Astrocyte (in vitro differentiated cells and primary cell): ENCODE data around the gene LSM7. TPM values are rescaled to one million over a fixed set of nuclear protein-coding genes. Genes with fewer than 3 reads are reported as not detected.

Source experiments
- DNase-seq: peaks from one replicate; pipeline ENCODE4 v3.0.0-alpha.2; 2010; ENCODE audit warnings: low read depth
- FAIRE-seq: peaks from 2 replicates; lab custom pipeline; 2011; peaks lifted over from hg19 to GRCh38; lab: Jason Lieb, UNC
- H2AFZ ChIP-seq: 2 replicates; pipeline ENCODE4 v1.6.0; 2012; ENCODE audit warnings: low read depth, low read length, inconsistent platforms
- H3K27ac ChIP-seq: 2 replicates; pipeline ENCODE4 v1.5.1; 2011; ENCODE audit warnings: low read depth, low read length, inconsistent platforms
- H3K27me3 ChIP-seq: 2 replicates; pipeline ENCODE4 v1.6.0; 2011; ENCODE audit warnings: low read length, inconsistent platforms; ENCODE audit not compliant: insufficient read depth
- H3K36me3 ChIP-seq: 2 replicates; pipeline ENCODE4 v1.5.1; 2011; ENCODE audit warnings: low read length, inconsistent platforms; ENCODE audit not compliant: insufficient read depth
- H3K4me1 ChIP-seq: 2 replicates; pipeline ENCODE4 v1.5.1; 2011; ENCODE audit warnings: low read length, inconsistent platforms; ENCODE audit not compliant: insufficient read depth
- H3K4me2 ChIP-seq: 2 replicates; pipeline ENCODE4 v1.6.0; 2012; ENCODE audit warnings: low read length, inconsistent platforms
- H3K4me3 ChIP-seq: 2 replicates; pipeline ENCODE4 v1.5.1; 2011; ENCODE audit warnings: low read depth, mild to moderate bottlenecking, low read length, inconsistent platforms; ENCODE audit not compliant: insufficient read depth
- H3K79me2 ChIP-seq: 2 replicates; pipeline ENCODE4 v1.6.0; 2012; ENCODE audit warnings: mild to moderate bottlenecking, low read length, inconsistent platforms; ENCODE audit not compliant: insufficient read depth
- H3K9ac ChIP-seq: 2 replicates; pipeline ENCODE4 v1.6.0; 2012; ENCODE audit warnings: mild to moderate bottlenecking, low read length, inconsistent platforms
- H3K9me3 ChIP-seq: 2 replicates; pipeline ENCODE4 v1.5.1; 2012; ENCODE audit warnings: low read depth, mild to moderate bottlenecking, low read length, inconsistent platforms; ENCODE audit not compliant: insufficient read depth
- H4K20me1 ChIP-seq: 2 replicates; pipeline ENCODE4 v1.6.0; 2012; ENCODE audit warnings: low read length, inconsistent platforms; ENCODE audit not compliant: insufficient read depth
- H3K27ac Mint-ChIP-seq: one replicate; pipeline ENCODE4 v1.8.0; 2021; ENCODE audit warnings: mild to moderate bottlenecking, mixed read lengths; ENCODE audit not compliant: unreplicated experiment
- H3K27me3 Mint-ChIP-seq: one replicate; pipeline ENCODE4 v1.8.0; 2021; ENCODE audit warnings: low read depth, mixed read lengths; ENCODE audit not compliant: unreplicated experiment
- H3K36me3 Mint-ChIP-seq: one replicate; pipeline ENCODE4 v1.8.0; 2021; ENCODE audit warnings: low read depth, mixed read lengths; ENCODE audit not compliant: unreplicated experiment
- H3K4me1 Mint-ChIP-seq: one replicate; pipeline ENCODE4 v1.8.0; 2021; ENCODE audit warnings: low read depth, mixed read lengths; ENCODE audit not compliant: unreplicated experiment
- H3K4me3 Mint-ChIP-seq: one replicate; pipeline ENCODE4 v1.8.0; 2021; ENCODE audit warnings: mild to moderate bottlenecking, moderate library complexity, mixed read lengths; ENCODE audit not compliant: unreplicated experiment
- H3K9me3 Mint-ChIP-seq: one replicate; pipeline ENCODE4 v1.8.0; 2021; ENCODE audit warnings: mild to moderate bottlenecking, mixed read lengths; ENCODE audit not compliant: unreplicated experiment
- CTCF ChIP-seq: IDR thresholded peaks from 2 replicates; pipeline ENCODE4 v1.5.1; 2011; ENCODE audit warnings: low read depth, mild to moderate bottlenecking, inconsistent platforms, low read length, moderate library complexity; ENCODE audit not compliant: insufficient read depth
- EZH2 ChIP-seq: IDR thresholded peaks from 2 replicates; pipeline ENCODE4 v1.6.1; 2012; ENCODE audit warnings: mild to moderate bottlenecking, low read length, inconsistent platforms; ENCODE audit not compliant: insufficient read depth
- total RNA-seq: library from RNA; stranded (reverse); gene quantifications from 2 replicates; pipeline ENCODE4 v1.2.1, GENCODE V29; 2021

Gene LSM7
- total RNA-seq, 1 donor from 2014 or later = 91.4 TPM

- H3K9me3 Mint-ChIP-seq = no peaks in the 10 kb centered on the region
- peaks cover 27% of the 10 kb centered on the region for H3K4me1 Mint-ChIP-seq
- DNase-seq (no peak), FAIRE-seq (no peak)
- H3K27ac Mint-ChIP-seq = peak overlapping the region; percentile 97
- Histone ChIP-seq H3K9me3 (no peaks in the 10 kb centered on the region), H2AFZ (no peak overlapping the region), H3K36me3 (no peaks in the 10 kb centered on the region), H3K4me2 (peak overlapping the region; percentile 90), H3K27ac (peak overlapping the region; percentile 90), H3K9ac (peak overlapping the region; percentile 87), H3K27me3 (no peaks in the 10 kb centered on the region), H3K4me1 (peaks cover 15% of the 10 kb centered on the region), H3K4me3 (peak overlapping the region; percentile 95), H3K79me2 (peaks cover 69% of the 10 kb centered on the region), H4K20me1 (peaks cover 58% of the 10 kb centered on the region)
- H3K27me3 Mint-ChIP-seq = no peaks in the 10 kb centered on the region
- TF ChIP-seq CTCF = no peak
- no peak for TF ChIP-seq EZH2
- peaks cover 5% of the 10 kb centered on the region for H3K36me3 Mint-ChIP-seq
- H3K4me3 Mint-ChIP-seq = peak overlapping the region; percentile 100
Measured at GRCh38 chr19:2326699-2327360, 1.6 kb downstream of the LSM7 start.

GRCh38 chr19:2325281-2326046 lies 2.9 kb downstream of the LSM7 start:
- H3K9ac ChIP-seq = no peak overlapping the region
- H3K27me3 ChIP-seq = no peaks in the 10 kb centered on the region
- FAIRE-seq (no peak), DNase-seq (no peak)
- no peak overlapping the region for H3K4me3 ChIP-seq
- H4K20me1 ChIP-seq = peaks cover 45% of the 10 kb centered on the region
- H3K4me1 ChIP-seq = peaks cover 15% of the 10 kb centered on the region
- no peak for TF ChIP-seq EZH2
- TF ChIP-seq CTCF = no peak
- no peak overlapping the region for H3K4me3 Mint-ChIP-seq
- H3K27me3 Mint-ChIP-seq = no peaks in the 10 kb centered on the region
- peaks cover 5% of the 10 kb centered on the region for H3K36me3 Mint-ChIP-seq
- H2AFZ ChIP-seq = no peak overlapping the region
- H3K9me3 Mint-ChIP-seq = no peaks in the 10 kb centered on the region
- peaks cover 20% of the 10 kb centered on the region for H3K4me1 Mint-ChIP-seq
- no peak overlapping the region for H3K4me2 ChIP-seq
- H3K79me2 ChIP-seq = peaks cover 55% of the 10 kb centered on the region
- H3K9me3 ChIP-seq = no peaks in the 10 kb centered on the region
- peaks cover 2% of the 10 kb centered on the region for H3K36me3 ChIP-seq
- H3K27ac Mint-ChIP-seq = peak overlapping the region; percentile 58
- H3K27ac ChIP-seq = no peak overlapping the region
